ENCODE measurements around the gene HSPA14. TPM values are rescaled to one million over a fixed set of nuclear protein-coding genes. Genes with fewer than 3 reads are reported as not detected.

HSPA14 gene
- total RNA-seq, 1 experiment from 2014 or later = 30.1 TPM

GRCh38 chr10:14910953-14911352 lies 72.8 kb downstream of the HSPA14 start (continued):
- TF ChIP-seq ARID4B (CRISPR knock-in tag; IDR thresholded peaks at IDR 0.05; ENCODE audit: borderline replicate concordance) (no peak), MYBL2 (CRISPR knock-in tag; IDR thresholded peaks at IDR 0.05) (no peak)
- TF ChIP-seq, protein P1, sequence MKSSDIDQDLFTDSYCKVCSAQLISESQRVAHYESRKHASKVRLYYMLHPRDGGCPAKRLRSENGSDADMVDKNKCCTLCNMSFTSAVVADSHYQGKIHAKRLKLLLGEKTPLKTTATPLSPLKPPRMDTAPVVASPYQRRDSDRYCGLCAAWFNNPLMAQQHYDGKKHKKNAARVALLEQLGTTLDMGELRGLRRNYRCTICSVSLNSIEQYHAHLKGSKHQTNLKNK (CRISPR knock-in tag; IDR thresholded peaks at IDR 0.05) = no peak

GRCh38 chr10:14911801-14912200 lies 73.7 kb downstream of the HSPA14 start:
- ATAC-seq = no peak
- DNase-seq (ENCODE audit: low spot score) = no peak
- TF ChIP-seq NR3C1 (CRISPR knock-in tag; conservative IDR thresholded peaks at IDR 0.05; ENCODE audit: low read depth) (no peak), USF1 (CRISPR knock-in tag; IDR thresholded peaks at IDR 0.05) (no peak), JAZF1 (CRISPR knock-in tag; IDR thresholded peaks at IDR 0.05) (no peak), ZNF423 (CRISPR knock-in tag; IDR thresholded peaks at IDR 0.05) (no peak), JUN (CRISPR knock-in tag; IDR thresholded peaks at IDR 0.05) (no peak), ESRRA (CRISPR knock-in tag; IDR thresholded peaks at IDR 0.05; ENCODE audit: borderline replicate concordance) (no peak), MLX (CRISPR knock-in tag; IDR thresholded peaks at IDR 0.05) (no peak), ZNF416 (CRISPR knock-in tag; IDR thresholded peaks at IDR 0.05) (no peak), ZNF232 (CRISPR knock-in tag; IDR thresholded peaks at IDR 0.05) (no peak), CREB1 (CRISPR knock-in tag; IDR thresholded peaks at IDR 0.05) (no peak)
- TF ChIP-seq, protein P2, sequence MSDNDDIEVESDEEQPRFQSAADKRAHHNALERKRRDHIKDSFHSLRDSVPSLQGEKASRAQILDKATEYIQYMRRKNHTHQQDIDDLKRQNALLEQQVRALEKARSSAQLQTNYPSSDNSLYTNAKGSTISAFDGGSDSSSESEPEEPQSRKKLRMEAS (CRISPR knock-in tag; IDR thresholded peaks at IDR 0.05) = no peak
- TF ChIP-seq, protein P3, sequence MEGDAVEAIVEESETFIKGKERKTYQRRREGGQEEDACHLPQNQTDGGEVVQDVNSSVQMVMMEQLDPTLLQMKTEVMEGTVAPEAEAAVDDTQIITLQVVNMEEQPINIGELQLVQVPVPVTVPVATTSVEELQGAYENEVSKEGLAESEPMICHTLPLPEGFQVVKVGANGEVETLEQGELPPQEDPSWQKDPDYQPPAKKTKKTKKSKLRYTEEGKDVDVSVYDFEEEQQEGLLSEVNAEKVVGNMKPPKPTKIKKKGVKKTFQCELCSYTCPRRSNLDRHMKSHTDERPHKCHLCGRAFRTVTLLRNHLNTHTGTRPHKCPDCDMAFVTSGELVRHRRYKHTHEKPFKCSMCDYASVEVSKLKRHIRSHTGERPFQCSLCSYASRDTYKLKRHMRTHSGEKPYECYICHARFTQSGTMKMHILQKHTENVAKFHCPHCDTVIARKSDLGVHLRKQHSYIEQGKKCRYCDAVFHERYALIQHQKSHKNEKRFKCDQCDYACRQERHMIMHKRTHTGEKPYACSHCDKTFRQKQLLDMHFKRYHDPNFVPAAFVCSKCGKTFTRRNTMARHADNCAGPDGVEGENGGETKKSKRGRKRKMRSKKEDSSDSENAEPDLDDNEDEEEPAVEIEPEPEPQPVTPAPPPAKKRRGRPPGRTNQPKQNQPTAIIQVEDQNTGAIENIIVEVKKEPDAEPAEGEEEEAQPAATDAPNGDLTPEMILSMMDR (IDR thresholded peaks at IDR 0.05) = no peak
- TF ChIP-seq, protein P4, sequence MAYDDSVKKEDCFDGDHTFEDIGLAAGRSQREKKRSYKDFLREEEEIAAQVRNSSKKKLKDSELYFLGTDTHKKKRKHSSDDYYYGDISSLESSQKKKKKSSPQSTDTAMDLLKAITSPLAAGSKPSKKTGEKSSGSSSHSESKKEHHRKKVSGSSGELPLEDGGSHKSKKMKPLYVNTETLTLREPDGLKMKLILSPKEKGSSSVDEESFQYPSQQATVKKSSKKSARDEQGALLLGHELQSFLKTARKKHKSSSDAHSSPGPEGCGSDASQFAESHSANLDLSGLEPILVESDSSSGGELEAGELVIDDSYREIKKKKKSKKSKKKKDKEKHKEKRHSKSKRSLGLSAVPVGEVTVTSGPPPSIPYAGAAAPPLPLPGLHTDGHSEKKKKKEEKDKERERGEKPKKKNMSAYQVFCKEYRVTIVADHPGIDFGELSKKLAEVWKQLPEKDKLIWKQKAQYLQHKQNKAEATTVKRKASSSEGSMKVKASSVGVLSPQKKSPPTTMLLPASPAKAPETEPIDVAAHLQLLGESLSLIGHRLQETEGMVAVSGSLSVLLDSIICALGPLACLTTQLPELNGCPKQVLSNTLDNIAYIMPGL (CRISPR knock-in tag; IDR thresholded peaks at IDR 0.05) = no peak
- TF ChIP-seq, protein P5, sequence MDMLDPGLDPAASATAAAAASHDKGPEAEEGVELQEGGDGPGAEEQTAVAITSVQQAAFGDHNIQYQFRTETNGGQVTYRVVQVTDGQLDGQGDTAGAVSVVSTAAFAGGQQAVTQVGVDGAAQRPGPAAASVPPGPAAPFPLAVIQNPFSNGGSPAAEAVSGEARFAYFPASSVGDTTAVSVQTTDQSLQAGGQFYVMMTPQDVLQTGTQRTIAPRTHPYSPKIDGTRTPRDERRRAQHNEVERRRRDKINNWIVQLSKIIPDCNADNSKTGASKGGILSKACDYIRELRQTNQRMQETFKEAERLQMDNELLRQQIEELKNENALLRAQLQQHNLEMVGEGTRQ (CRISPR knock-in tag; IDR thresholded peaks at IDR 0.05) = no peak
- Mint-ChIP-seq H3K4me3 (no peak overlapping the region), H3K27me3 (ENCODE audit: low read depth) (no peaks in the 10 kb centered on the region), H3K9me3 (peaks cover 62% of the 10 kb centered on the region), H3K27ac (no peak overlapping the region), H3K36me3 (peaks cover 94% of the 10 kb centered on the region), H3K4me1 (peaks cover 2% of the 10 kb centered on the region; the same call in 1 of the 2 replicates)
- POLR2A ChIA-PET = interaction anchor here (1.5 kb wide), 1 partner anchor 34 kb away, joined by 4 read pairs; no protein-coding TSS in a partner anchor
- CTCF ChIA-PET = no interaction called here

All from WTC11 (cell line).